Measurements from ENCODE around the gene SH3PXD2A.
"Not testable (repeated sequence)": the region's sequence is repeated elsewhere in the genome, so short reads cannot be mapped to it uniquely, and the experiment has no call there.

The SH3PXD2A gene

DNA sequence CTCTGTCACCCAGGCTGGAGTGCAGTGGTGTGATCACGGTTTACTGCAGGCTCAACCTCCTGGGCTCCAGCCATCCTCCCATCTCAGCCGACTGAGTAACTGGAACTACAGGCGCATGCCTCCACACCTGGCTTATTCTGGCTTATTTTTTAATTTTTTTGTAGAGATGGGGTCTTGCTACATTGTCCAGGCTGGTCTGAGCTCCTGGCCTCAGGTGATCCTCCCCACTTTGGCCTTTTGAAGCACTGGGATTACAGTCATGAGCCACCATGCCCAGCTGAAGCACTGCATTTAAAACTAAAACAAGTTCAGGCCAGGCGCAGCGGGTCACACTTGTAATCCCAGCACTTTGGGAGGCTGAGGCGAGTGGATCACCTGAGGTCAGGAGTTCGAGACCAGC lies 8.0 kb downstream of the SH3PXD2A start:
- no peak for FAIRE-seq

DNA sequence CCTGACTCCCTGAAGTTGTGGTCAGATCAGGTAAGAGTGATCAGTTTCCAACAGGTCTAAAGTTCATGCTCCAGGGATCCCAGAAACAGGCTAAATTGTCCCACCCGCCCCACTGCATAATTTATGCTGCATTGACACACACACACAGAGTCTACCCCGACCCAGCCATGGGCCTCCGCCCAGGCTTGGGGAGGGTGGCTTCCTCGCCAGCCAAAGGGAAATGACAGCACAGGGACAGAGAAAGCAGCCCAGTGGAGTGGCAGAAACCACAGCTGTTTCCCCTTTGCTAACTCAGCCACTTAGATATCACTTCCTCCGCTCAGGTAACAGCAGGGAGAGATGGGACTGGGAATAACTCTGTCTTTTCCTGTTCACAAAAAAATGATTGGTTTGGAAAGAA lies 9.4 kb downstream of the SH3PXD2A start:
- FAIRE-seq, result no peak

DNA sequence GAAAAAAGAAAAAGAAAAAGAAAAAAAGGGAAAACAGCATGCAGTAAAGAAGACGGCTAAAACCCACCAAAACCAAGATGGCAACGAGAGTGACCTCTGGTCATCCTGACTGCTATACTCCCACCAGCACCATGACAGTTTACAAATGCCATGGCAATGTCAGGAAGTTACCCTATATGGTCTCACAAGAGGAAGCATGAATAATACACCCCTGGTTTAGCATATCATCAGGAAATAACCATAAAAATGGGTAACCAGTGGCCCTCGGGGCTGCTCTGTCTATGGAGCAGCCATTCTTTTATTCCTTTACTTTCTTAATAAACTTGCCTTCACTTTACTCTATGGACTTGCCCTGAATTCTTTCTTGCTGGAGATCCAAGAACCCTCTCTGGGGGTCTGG lies 10.0 kb downstream of the SH3PXD2A start:
- not testable (repeated sequence) for FAIRE-seq

DNA sequence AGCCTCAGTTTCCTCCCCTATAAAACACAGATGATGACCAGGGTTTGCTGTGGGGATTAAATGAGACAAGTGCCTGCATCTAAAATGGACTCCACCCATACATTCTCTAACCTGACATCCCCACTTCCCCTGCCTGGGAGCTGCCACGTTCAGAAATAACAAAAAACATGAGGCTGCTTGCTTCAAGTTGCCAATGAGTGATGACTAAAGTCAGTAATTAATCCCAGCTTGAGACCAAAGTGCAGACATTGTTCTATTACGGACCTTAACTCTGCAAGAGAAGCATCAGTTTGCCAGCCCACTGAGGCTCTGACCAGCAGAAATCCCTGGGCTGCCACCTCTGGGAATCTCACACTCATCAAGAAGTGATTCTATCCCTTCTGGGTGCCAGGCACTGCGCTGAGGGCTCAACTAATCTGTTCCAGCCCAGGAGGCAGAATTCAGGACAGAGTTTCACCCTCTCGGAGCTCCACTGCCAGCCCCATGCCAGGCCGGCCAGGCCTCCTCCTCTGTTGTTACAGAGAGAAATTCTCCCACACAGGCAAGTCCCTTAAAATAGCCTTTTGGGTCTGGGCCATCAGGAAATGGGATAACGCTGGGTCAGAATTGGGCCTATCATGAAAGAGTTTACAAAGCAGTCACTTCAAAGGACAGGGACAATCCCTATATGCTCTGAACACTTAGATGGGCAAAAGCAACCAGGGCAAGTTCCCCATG lies 11.4 kb downstream of the SH3PXD2A start:
- FAIRE-seq, result no peak

DNA sequence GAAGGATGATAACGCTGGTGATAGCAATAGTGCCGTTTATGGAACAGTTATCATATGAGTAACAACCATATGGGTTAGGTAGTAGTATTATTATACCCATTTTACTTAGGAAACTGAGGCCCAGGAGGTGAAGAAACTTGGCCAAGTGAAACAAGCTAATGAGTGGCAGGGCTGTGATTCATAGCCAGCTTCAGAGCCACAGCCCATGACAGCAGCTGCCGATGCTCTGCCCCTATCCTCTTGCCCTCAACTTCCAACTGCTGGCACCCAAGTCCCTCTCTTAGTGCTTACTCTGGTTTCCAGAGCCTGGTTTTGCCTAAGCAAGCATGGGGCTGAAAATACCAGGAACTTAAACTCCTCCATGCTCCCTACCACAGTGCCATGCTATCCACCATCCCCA lies 12.3 kb downstream of the SH3PXD2A start:
- FAIRE-seq, result no peak

DNA sequence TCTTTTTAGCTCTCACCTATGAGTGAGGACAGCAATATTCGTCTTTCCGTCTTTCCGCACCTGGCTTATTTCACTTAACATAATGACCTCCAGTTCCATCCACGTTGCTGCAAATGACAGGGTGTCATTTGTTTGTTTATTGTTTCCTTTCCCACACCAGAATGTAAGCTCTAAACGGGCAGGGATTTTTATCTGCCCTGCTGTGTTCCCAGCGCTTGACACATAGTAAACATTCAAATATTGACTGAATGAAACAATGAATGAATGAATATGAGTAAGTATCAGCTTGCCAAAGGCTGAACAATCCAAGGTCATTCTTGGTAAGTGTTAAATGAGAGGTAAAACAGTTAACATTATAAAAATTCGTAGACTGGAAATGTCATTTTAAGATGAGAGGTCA lies 12.8 kb downstream of the SH3PXD2A start:
- no peak for FAIRE-seq

DNA sequence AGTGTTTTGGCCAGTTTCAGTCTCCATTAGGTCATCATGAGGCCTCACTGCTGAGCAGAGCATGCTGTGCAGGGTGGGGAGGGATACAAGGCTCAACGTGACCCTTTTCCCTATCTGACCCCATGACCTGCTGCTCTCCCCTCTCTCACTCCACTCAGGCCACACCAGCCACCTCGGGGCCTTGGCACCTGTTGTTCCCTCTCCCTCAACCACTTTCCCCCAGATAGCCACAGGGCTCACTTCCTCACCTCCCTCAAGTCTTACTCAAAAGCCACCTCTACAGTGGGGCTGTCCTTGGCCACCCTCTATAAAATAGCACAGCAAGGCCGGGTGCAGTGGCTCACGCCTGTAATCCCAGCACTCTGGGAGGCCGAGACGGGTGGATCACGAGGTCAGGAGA lies 13.9 kb downstream of the SH3PXD2A start:
- no peak for FAIRE-seq

DNA sequence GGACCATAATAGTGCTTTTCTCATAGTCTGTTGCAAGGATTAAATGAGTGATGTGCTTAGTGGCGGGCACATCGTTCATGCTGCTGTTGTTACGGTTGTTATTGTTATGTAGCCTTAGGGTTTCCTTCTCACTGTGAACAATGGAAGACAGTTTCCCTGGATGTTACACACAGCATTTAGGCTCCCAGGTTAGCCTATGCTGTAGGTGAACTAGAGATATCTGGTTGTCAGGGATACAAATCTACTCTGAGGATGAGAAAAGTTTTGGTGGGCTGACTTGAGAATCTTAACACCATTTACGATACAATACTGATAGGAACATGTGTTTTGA lies 14.7 kb downstream of the SH3PXD2A start:
- FAIRE-seq, result no peak

DNA sequence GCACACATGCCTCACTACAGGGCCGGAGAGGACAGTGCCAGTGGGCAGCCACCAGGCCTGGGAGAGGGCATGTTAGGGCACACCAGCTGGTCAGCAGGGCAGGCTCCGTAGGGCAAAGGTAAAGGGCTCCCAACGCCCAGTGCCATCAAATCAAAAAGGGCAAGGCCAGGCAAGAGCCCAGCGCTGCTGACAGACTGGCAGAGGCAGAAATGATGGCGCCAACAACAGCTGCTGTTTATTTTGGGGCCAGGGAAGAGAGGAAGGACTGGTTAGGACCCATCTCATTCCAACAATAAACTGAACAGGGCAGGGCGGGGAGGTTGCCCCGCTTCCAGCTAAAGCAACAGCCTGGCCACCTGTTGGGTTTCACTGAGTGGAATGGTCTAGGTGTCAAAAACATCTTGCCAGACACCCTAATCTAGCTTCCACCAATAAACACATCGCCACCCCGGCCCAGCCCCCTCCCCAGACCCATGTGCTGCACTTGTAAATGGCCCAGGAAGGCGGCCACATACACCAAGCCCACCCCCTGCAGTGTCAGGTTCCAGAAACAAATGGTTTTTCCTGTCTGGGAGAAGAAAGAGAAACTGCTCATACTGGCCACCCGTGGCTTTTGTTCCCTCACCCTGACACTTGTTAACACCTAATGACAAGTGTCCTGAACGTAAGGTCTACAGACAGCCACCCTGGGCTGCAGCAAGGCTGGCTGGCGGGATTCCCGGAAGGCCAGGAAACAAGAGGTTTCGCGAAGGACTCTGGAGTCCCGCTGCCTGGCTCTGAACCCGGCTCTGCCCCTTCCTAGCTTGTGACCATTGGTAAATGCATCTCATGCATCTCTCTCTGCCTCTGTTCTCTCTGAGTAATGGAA lies 15.3 kb downstream of the SH3PXD2A start:
- no peak for FAIRE-seq

DNA sequence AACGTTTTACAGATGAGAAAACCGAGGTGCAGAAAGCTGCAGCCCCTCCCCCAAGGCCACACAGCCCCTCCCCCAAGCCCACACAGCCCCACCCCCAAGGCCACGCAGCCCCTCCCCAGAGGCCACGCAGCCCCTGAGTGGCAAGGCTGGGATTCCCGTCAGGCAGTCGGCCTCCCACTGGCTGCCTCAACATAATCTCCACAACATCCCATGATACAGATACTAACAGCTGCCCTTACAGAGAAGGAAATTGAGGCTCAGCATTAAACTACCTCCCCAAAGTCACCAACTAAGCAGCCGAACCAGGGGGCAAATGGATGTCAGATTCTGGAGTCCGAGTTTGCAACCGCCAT lies 15.9 kb downstream of the SH3PXD2A start:
- FAIRE-seq, result no peak

DNA sequence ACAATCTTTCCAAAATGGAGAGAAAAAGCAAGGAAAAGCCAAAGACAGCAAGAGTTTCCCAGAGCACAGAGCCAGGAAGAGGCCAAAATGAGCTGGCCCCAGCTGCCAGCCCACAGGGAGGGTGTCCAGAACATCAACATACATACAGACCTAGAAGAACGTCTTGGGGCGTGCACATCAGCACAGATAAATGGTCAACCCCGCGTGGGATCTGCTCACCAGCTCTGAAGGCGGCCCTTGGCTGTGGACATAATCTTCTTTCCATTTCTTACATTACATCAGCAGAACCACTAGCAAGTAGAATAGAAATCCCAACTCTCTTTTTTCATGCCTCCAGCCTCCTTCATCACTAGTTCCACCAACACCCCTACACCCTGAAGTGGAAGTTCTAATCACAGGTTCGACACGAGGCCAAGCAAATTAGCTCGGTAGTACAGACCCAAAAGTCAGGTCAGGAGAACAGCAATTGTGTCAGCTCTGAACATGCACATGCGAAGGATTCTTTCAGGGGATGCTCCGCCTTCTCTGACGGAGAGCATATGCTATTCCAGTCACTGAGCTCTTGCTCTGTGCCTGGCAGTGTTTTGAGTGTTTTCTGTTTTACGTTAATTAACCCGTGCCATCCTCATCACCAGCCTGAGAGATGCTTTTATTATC lies 16.4 kb downstream of the SH3PXD2A start:
- FAIRE-seq, result no peak

DNA sequence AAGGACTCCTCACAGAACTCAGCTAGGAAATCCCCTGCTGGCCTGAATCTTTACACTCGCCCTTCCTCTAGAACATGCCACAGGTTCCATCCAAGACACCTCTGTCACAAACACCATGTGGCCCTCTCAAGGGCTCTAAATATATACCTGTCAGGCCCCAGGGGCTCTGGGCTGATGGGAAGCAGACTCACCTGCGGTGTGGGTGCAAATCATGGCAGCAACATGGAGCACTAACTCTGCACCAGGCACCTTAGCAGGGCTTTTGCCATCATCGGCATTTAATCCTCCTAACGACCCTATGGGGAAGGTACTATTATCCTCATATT lies 17.3 kb downstream of the SH3PXD2A start:
- no peak for FAIRE-seq

DNA sequence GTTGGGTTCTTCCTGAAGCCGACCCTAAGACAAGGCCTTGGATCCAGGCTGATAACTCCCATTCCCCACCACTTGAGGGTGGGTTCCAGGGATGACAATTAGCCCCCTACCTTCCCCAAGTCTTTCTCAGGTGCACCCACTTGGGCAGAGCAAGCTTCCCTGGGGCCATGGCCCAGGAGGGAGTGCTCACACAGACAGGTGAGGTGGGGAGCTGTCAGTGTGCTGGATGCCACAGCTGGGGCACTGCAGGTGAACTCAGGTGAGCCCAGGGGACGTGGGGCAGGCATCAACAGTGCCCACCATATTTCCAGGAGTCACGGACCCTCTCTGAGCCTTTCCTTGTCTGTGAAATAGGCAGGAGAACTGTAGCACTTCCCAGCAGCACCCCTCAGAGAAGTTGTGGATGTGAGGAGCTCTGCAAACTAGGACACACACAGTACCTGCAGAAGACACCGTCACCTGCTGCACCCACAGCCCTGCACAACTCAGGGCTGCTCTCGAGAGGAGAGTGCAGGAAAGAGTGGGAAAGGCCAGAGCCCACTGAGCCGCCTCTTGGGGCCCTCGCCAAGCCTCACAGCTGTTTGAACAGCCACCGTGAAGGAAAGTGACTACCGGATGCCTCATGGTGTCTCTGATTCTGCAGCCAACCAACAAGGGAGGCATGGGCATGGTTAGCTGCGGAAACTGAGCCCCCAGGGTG lies 17.9 kb downstream of the SH3PXD2A start:
- no peak for FAIRE-seq

DNA sequence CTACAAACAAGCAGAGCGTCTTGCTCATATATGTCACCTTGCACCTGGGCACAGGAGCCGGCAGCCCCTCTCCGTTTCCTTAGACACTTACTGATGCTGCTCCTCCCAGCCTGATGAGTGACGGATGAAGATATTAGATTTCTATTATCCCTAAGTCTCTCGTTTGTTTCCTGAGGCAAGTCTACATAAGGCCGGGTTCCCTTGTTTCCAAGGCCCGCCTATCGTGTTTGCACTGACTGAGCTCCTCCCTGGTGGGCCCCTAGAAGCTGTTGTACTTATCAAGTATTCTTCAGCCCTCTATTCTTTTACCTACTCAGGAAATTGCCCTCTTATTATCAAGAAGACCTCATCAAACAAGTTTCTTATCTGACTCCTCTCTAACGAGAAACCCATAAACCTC lies 18.5 kb downstream of the SH3PXD2A start:
- no peak for FAIRE-seq

DNA sequence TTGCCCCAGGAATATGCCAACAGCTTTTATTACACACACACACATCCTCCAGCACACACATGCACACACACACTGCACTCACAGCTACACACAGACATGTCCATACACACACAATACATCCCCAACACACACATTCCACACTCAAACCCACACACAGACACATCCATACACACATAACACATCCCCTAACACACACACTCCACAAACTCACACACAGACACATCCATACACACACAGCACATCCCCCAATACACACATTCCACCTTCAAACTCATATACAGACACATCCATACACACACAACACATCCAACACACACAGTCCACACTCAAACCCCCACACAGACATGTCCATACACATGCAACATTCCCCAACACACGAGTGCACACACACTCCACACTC lies 19.1 kb downstream of the SH3PXD2A start:
- no peak for FAIRE-seq

DNA sequence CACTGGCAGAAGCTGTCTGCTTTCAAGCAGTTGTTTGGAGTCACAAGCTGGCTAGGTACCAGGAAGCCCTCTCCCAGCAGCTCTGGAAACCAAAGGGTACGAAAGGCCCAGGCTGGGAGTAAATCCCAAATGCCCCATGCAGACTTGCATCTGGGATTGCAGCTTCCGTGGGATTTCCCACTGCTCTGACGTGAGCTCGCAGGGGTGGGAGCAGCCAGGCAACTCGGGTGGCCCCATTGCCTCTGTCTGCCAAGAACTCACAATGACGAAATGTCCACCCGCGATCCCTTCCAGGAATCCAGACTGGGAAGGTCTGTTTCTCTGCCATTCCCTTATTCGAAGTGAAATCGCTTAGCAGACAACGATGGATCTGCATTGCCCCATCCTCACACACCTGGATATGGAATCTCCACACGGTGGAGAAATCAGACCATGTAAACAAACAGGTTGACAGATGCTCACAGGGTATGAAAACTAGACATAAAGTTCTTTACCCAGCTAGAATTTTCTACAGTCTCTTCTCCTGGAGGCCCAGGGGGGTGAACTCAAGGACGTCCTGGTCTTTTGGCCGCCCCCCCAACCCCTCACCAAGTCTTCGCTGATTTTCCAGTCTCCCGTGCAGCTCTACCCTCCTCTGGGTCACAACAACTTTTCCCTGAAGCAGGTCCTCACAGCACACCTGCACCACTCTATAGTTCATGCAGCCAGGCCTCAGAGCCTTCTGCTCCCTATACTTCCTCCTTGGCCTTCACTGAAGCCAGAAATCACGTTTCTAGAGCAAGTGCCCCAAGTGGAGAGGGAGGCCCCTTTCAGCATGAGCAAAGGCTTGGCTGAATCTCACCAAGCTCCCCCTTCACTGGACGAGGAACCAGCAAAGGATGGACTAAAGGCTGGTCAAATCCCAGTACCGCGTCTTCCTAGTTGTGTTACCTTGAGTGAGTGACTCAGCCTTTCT lies 20.0 kb downstream of the SH3PXD2A start:
- no peak for FAIRE-seq

DNA sequence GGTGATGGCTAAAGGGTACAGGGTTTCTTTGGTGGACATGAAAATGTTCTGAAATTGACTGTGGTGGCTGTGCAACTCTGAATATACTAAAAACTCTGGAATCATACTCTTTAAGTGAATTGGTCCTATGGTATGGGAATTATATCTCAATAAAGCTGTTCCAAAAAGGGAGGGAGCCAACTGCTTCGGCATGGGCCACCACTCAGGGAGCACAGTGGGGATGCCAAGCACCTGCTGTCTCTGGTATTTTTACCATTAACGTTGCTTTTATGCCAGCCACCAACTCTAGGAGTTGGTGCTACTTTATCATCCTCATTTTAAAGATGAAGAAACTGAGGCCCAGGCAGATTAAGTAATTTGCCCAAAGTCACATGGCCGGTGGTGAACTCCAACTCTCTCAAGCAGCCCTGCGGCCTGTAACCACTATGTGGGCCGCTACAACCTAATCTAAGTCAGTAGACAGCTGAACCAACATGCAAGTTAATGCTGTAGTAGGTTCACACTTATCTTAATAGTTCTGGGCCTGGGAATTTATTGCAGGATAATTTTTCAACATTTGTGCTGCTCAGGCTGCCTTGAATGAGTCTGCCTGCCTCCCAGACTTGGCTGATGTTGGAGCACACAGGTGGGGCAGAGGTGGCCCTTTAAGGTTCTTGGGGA lies 20.8 kb downstream of the SH3PXD2A start:
- no peak for FAIRE-seq

DNA sequence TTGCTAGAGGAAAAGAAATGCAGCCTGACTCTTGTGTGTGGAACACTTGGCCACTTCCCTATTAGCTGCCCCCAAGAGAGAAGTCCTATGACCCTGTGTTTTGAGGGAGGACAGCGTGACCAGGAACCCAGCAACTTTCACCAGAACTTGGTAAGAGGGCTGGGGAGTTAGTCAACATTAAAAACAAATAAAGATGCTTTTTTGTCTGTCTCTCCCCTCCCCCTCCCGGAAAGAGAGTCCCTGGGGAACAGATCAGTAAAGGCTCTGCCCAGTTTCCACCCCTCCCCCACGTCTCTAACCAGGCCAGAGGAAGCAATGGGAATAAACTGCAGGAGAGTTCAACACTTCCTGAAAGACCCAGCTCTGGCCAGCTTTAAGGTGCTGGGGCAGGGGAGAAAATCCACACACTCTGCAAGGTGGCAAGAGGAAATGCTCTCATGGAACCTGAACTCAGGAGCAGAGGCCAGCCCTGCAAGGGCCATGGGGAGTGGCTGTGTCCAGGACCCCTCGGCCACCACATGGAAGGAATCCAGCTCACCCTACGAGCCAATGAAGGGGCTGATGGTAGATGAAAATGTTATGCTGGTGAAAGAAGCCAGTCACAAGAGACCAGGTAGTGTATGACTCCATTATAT lies 21.5 kb downstream of the SH3PXD2A start:
- no peak for FAIRE-seq

DNA sequence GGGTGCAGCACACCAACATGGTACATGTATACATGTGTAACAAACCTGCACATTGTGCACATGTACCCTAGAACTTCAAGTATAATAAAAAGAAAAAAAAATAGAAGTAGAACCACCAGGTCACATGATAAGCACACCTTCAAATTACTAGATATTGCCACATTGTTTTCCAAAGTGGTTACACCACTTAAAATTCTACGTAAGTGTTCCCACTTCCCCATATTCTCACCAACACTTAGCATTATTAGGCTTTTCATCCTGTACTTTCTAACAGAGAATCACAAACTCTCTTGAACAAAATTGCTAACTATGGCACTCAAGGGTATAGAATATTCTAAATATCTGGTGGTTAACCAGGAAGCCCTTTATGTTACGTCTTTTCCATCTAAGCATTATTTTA lies 22.6 kb downstream of the SH3PXD2A start:
- FAIRE-seq, result no peak

DNA sequence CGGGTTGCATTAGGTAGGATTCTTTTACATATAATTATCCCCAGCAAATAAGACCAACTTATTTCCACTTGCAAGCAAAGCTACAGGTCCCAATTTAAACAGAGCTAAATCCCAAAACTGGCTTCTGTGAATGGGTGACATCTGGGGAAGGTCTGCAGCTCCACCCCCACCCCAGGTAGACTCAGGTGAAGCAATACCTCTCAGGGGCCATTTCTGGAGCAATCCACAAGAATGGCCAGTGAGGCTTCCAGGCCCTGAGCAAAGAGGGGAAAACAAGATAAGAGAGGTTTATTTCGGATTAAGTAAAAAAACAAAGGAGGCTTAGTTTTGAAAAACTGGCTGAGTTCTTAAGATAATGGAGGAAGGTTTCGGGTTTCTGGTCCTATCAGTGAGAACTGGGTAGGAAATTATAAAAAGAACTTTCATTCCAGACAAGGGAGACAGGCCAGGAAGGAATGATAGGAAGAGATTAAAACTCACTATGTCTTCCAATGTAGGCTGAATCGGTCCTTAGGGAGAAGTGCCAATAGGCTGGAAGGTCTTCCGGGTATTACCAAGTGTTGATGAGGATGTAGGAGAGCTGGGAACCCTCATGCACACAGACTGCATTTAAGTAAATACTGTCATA lies 25.4 kb downstream of the SH3PXD2A start:
- FAIRE-seq, result no peak

DNA sequence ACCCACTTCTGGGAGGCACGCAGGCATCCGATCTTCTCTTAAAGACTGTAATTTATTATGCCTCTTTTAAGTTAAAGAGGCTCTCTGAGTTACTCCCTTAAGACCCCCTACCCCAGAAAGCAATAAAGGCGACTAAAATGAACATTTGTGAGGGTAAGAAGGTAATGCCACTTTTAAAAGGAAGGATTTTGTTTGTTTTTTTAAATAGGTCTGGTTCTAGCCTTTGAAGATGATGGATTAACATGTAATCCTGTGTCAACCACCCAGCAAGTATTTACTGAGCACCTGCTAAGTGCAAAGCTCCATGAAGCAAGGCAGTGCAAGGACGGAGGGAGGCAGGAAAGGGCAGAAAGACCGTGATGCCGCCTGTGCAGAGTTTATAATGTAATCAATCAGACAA lies 26.1 kb downstream of the SH3PXD2A start:
- no peak for FAIRE-seq
